NCI-H2196 (cell line): ENCODE measurements around the gene LRP1B.
"Not testable (repeated sequence)": the region's sequence is repeated elsewhere in the genome, so short reads cannot be mapped to it uniquely, and the experiment has no call there.

Source experiments
- DNase-seq: peaks from one replicate; lab custom pipeline; 2025; ENCODE audit not compliant: unreplicated experiment; lab: John Stamatoyannopoulos, UW

Gene LRP1B

DNA sequence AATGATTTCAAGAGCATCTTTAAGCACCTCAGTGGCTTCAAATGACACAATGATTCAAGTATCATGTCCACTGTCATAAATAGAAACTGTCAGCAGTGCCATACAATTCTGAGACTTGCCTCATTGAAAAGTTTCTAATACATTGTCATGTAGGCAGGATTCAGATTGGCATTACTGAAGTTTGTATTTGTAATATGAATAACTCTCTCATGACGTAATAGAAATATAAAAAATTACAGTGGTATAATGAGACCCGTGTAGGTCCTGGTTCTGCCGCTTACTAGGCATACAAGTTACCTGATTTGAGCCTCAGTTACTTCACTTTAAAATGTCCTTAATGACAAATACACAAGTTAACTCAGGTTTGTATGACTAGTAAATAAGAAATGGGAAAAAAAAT lies 1814.5 kb downstream of the LRP1B start:
- DNase-seq: no peak

DNA sequence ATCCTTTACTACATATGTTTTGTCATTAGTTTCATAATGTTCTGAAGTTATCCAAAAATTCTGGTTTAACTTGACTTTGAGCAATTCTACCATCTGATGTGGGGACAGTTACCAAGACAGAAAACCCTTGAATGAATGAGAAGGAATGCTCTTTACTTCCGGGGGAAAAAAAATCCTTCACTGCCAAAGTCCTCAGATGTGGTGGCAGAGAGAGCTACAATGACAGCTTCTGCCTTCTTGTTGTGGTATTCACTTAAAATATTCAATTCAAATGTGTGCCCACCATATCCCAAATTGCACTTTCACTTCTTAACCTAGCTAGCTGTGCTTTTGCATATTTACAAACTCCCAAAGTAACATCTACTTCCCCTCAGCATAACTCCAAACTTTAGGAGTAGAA lies 1818.9 kb downstream of the LRP1B start:
- DNase-seq: no peak

DNA sequence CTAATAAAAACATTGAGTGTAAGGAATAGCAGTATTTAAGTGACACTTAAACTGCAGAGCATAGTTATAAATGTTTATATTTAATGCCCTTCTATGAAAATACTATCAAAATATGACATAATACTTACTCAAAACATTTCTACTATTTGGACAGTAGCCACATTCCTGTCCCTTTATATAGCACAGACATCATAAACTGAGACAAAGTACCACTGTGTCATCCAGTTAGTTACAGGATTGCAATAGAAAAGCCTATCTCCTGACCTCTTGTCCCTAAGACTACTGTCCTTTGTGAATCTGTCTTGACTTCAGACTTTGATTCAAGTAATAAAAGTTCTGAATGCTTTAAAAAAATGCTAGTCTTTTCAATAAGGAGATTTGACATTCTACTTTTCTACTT lies 1822.1 kb downstream of the LRP1B start:
- no peak for DNase-seq

DNA sequence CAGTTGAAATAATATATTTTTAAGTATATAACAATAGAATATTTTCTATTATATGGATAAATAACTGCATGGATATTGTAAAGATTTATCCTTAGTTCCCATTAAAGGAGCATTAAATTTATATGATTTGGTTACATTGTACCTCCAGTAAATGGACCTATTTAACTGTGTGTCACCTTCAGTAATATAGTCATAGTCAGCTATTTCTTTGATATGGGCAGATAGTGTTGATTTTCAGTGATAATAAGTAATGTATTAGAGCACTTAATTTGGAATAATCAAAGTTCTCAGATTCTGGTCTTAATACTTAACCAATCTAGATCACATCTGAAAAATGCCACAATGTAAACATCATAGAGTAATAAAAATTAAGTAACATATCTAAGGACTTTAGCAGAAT lies 1823.3 kb downstream of the LRP1B start:
- no peak for DNase-seq

DNA sequence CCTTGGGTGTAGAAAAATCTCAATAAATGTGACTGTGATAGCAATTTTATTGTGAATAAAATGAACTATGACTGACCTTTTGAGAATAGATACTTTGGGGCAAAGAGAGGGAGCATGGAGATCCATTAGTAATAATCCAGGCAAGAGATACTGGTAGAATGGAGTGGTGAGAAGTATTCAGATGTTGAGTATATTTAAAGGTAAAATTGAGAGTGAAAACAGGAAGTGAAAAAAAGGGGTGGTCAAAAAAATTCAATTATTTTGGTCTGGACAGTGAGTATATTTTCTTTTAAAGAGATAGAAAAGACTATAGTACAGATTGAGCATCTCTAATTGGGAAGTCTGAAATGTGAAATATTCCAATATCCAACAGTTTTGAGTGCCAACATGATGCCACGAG lies 1835.0 kb downstream of the LRP1B start:
- DNase-seq: no peak

DNA sequence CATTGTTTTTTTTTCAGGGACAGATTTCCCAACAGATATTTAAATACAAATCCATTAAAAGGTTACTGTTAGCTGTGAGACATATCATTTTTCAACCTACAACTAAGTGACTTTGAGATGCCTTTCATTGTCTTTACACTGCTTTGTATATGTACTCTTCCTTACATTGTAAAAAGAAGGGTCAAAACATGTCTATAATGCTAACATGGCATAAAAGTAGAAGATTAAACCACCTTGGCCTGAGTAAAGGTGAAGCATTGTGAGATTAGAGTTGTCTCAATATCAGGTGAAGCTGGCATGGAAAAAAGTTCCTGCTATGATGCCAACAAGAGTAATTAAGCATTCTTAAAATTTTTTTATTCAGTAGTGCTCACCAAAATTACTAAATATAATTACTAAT lies 1842.1 kb downstream of the LRP1B start:
- DNase-seq: no peak

DNA sequence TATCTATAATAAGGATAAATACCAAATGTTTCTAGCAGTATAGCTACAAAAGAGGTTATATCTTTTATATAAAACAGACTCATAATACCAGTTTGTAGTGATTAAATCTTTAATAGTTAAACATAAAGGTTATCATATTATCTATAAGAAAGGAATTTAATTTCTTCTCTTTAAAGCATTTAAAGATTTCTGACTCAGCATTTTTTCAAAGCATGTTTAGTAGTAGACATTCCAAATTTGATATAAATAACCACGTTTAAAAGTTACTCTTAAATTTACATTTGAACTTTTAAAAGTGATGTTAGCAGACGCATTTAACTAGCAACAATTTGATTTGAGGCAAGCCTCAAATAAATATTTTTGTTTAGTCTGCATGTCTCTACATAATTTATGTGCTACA lies 1842.6 kb downstream of the LRP1B start:
- no peak for DNase-seq

DNA sequence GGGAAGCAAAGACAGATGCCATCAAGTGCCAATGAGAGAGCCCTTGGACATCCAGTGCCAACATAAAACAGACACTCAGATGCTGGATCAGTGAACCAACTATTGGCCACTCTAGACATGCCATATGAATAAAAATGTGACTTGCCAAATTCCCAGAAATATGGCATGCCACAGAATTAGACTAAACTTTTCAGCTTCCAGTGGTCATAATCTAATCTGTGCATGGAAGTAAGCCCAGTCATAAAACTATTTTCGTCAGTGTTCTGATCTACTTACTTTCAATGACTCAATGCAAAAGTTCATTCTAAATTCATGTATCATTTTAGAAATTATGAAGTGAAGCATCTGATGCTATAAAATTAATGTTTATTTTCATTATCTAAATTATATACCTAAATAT lies 1844.4 kb downstream of the LRP1B start:
- DNase-seq: no peak

DNA sequence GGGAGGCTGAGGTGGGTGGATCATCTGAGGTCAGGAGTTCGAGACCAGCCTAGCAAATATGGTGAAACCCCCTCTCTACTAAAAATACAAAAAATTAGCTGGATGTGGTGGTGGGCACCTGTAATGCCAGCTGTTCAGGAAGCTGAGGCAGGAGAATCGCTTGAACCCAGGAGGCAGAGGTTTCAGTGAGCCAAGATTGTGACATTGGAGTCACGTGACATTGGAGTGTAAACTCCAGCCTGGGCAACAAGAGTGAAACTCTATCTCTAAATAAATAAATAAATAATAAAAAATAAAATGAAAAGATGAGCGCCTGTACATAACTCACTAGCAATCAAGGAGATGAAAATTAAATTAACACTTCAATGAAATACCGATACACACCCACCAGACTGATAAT lies 1853.5 kb downstream of the LRP1B start:
- DNase-seq: not testable (repeated sequence)

DNA sequence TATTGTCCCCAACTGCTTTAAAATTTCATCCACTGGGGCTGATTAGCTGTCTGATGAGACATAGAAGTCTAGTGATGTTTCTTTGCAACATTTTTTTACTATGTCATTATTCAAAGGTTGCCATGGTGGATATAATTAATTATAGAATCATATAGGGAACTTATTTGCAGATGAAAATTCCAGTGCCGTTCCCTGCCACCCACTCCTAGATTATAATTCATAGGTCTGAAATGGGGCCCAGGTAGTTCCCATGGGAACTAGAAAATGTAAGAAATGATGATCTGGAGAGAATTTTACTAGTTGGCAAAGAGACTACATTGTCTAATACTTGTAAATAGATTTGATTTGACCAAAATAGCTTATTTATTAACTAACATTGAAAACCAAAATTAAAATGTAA lies 1854.2 kb downstream of the LRP1B start:
- DNase-seq: no peak

DNA sequence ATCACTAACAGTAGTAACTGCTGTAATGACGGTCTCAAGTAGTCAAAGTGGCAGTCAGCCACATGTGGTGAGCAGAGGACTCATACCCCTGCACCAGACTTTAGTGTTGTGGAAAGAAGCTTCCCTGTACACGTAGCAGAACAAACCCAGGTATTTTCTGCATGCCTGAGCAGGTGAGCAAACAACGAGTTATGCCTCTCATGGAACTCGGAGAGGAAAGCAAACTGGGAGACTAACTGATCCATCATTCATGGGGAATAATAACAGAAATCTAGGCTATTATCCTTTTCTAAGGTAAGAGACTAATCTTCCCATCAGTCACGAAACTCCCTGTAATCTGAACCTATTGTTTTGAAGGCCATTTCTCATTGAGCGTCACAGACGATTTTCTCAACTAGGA lies 1855.4 kb downstream of the LRP1B start:
- no peak for DNase-seq

DNA sequence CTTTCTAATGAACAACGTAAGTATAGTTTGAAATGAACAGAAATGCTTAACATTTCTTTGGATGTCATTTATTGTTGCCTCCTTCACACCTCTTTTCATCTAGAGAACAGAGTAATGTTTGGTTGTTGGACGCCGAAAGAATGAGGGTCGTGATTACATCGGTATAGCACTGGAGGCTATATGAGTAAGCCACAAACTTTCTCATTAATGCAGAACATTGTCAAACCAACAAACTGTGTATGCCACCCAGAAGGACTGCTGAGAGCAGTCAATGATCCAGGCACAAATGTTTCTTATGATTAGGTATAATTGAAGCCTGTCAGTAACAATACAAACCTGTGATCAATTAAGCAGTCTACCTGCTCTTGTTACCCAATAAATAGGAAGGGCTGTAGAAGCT lies 1855.9 kb downstream of the LRP1B start:
- DNase-seq: no peak

DNA sequence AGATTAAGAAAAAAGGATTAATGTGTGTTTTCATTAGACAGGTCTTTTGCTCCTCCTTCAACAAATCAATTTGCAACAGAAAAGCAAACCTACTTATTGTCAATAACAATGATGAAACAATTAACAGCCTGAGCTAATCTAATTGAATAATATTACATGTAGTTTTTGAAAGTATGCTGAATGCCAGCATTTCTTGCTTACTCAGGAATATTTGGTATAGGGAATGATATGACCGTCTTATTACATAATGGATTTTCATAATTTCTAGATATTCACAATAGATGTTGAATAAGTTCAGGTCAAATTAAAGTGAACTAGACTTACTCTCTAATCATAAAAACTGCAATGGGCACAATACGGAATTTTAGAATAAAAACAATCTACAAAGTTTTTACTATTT lies 1856.9 kb downstream of the LRP1B start:
- DNase-seq: no peak

DNA sequence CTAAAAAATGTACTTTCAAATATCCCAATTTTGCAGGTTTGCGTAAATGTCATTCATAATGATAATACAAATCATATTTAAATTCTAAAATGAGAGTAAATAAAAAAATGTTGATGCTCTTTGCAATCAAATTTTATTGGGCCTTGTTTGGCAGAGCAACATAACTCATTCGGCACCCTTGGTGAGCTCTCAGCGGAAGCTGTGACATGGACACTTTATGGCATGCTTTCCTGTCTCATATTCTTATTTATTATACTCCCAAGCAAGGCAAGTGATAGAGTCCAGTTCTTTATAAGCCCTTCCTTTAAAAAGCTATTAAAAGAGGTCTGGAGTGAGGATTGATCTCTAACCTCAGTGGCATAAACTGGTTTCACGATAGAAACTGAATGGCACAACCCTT lies 1857.4 kb downstream of the LRP1B start:
- DNase-seq: no peak

DNA sequence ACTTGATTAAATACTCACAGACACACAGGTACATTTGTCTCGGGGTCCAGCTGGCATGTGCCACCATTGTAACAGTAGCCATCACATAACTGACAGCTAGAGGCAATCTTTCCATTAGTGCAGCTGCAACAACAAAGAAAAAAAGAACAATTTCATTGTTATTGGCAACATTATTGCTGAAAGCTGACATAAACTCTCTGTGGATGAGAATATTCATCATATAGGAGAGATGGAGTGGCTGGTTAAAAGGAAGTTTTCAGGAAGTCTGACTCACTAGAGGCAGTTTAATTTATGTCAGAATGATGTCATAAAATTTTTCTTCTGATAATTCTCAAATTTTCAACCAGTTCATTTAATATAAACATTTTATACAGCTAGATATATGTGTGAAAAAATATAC lies 1860.6 kb downstream of the LRP1B start:
- no peak for DNase-seq

DNA sequence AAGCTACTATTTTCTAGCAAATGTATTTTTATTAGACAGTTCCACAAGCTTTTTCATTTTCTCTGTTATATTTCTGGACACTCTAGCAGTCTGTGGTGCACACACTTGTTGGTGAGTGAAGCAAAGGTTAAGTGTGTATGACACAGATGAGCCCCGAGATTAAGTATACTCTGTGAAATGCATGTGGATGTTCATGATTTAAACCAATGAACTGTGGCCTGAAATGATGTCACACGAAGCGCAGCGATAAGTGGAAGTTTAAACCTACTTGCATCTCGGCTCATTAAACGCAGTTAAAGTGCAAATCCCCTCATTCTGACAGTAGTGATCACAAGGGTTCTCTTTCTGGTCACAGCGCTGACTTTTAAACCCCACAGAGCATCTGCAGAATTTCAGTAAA lies 1861.8 kb downstream of the LRP1B start:
- DNase-seq: no peak

DNA sequence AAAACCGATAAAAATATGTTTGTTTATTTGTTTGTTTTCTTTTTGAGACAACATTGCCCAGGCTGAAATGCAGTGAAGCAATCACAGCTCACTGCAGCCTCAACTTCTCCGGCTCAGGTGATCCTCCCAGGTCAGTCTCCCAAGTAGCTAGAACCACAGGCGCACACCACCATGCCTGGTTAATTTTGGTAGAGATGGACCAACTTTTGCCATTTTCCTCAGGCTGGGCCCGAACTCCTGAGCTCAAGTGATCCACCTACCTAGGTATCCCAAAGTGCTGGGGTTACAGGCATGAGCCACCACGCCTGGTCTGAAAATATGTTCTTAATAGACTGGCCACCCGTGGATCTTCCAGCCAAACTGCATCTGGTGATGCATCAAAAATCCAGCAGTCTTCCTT lies 1867.9 kb downstream of the LRP1B start:
- no peak for DNase-seq

DNA sequence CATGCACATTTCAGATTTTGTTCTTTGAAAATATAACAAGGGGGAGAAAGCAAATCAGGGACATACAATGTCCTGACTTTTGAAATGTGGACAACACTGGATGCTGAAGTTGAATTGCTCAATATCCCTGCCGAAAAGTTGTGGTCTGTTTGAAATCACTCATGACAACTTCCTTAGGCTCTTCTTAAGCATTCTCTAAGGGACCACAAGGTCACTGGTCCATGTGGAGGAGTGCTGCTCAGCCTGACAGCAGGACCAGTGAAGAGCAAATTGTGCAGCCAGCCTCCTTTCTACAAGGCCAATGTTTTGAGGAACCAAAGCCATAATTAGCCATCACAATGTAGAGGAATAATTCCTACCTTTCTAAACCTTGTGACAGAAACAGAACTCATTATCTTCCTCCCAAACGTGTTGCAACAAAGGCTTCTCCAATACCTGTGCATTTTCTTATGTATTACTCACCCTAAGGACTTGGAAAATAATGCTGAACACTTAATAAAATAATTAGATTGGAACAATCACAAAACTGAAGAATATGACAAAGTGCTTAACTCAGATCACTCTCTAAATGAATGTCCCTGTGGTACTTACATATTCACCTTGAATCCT lies 1873.0 kb downstream of the LRP1B start:
- no peak for DNase-seq

DNA sequence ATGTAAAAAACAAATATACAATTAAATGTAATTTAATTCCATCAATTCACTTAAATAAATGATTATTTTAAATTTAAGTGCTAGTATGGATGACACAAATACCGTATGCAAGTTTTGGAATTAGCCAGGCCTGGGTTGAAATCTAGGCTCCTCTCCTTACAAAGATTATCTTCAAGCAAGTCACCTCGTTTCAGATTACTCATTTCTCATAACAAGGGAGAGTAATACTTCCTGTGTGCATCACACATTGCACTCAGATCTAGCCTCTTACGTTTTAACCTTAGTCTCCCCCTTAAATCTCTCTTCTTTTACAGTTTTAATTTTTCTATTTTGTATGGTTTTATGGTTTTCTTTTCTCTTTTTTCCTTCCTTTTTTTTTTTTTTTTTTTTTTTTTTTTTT lies 1874.7 kb downstream of the LRP1B start:
- no peak for DNase-seq

DNA sequence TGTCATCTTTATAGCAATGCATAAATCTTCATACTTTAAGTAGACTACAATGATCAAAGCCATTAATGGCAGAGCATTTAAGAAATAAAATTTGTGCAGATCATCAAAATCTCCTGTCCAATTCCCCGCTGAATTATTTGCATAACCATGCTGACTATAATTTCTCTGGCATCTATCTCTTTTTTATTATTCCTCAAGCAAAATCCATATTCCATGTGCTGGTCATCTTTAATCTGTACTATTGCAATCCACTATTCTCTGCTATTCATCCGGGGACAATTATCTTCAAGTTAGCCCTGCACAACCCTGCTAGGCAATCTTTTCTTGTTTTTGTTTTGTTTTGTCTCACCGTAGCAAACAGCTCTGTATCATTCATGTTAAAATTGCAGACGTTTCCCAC lies 1881.0 kb downstream of the LRP1B start:
- no peak for DNase-seq

DNA sequence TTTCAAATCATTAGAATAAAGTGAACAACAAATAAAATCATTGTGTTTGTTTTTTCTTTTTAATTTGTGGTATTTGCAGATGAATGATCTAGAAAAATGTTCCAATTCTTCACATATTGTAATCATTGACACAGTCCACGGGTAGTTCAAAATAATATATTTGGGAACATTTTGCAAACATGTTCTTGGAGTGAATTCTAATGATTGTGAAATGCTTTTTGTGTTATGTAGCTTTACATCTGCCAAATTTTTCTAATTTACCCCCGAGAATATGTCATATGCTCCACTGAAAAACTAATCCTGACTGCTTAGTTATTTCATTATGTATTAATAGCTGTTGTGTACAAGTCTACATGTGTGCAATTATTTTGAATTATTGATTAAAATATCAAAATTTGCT lies 1882.2 kb downstream of the LRP1B start:
- no peak for DNase-seq

DNA sequence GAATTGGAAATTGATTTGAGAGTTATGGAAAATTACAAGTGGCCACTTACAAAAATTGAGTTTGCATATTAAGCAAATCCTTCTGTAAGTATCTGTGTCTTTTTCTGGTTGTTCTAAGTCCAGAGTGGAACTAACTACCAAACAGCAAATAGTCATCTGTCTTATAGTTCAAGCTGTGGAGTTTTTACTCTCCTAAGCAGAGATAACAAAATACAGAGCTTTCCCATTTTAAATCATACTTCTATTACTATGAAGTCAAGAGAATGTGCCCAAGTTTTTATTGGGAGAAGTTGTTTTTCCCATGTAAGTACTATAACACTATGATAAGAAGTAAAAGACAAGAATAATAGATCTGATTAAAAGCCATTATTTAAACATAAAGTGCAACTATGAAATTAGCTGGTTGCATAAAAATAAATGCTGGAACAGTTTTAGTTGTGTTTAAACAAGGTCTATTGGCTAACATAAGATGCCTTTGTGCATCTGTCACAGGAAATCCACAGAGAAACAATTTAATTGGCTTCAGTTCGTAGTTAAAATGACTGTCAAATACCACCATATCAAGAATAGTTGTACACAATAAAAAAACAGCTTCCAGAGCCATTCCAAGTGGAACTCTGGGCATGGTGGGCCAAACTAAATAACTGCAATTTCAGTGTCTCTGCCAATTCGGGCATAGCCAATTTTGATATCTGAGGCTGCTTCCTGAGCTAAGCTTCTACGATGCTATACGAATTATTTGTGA lies 1883.2 kb downstream of the LRP1B start:
- DNase-seq: no peak

DNA sequence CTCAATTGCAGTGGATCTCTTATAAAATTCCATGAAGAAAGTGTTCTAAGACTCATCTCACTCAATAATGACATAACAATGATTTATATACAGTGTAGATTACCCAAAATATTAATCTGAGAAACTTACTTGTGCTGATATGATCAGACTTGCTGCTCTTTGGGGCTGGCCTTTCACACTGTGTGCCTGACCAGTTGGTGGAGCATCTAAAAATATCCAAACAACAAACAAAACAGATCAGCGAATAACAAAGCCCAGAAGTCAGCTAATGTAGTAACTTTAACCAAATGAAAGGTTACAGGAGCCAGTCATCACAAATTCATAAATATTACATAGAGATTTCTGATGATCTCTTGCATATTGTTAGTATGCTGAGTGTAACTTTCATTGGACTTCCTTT lies 1883.9 kb downstream of the LRP1B start:
- no peak for DNase-seq
